ENCODE results near the gene ZRANB3. TPM values are rescaled to one million over a fixed set of nuclear protein-coding genes. Genes with fewer than 3 reads are reported as not detected.
"Not testable (repeated sequence)": the region's sequence is repeated elsewhere in the genome, so short reads cannot be mapped to it uniquely, and the experiment has no call there.

Gene ZRANB3
- total and polyA plus RNA-seq, 2 donors from 2014 or later, result 3.6 to 6.4 TPM

GRCh38 chr2:135124924-135125886 lies 405.8 kb downstream of the ZRANB3 start:
- intact Hi-C loops (cut with DNase I), result no loop called here
- no peaks in the 10 kb centered on the region for H3K4me1 ChIP-seq (ENCODE audit: control insufficient read depth in 2 of 3, insufficient read depth in 2 of 3, low read depth in 1 of 3, low read length in 3 of 3)
- no peaks in the 10 kb centered on the region for H3K9me3 ChIP-seq (ENCODE audit: control insufficient read depth in 2 of 3, insufficient read depth in 1 of 3, low read length in 3 of 3)
- TF ChIP-seq CTCF (IDR thresholded peaks at IDR 0.05; ENCODE audit: borderline replicate concordance, extremely low read depth, insufficient read depth), result no peak
- DNase-seq (no peak), FAIRE-seq (no peak)
- H3K9ac ChIP-seq (ENCODE audit: low read length in 3 of 3), result no peak overlapping the region
- no peak overlapping the region for H3K4me3 ChIP-seq (ENCODE audit: low read length in 3 of 3)
- H3K27ac ChIP-seq (ENCODE audit: low read depth in 2 of 2, low read length in 2 of 2), result no peak overlapping the region
- no peaks in the 10 kb centered on the region for H3K27me3 ChIP-seq (ENCODE audit: control insufficient read depth, insufficient read depth, low read length)
- peaks cover 3 to 32% (median 14%) of the 10 kb centered on the region in 3 donors for H3K36me3 ChIP-seq (ENCODE audit: control insufficient read depth in 2 of 3, insufficient read depth in 3 of 3, low read length in 3 of 3)

GRCh38 chr2:135121658-135122039 lies 409.4 kb downstream of the ZRANB3 start:
- H3K27ac ChIP-seq (ENCODE audit: low read depth in 2 of 2, low read length in 2 of 2); H3K4me3 ChIP-seq (ENCODE audit: low read length in 3 of 3); H3K27me3 ChIP-seq (ENCODE audit: control insufficient read depth, insufficient read depth, low read length); intact Hi-C loops (cut with DNase I); H3K9ac ChIP-seq (ENCODE audit: low read length in 3 of 3); H3K9me3 ChIP-seq (ENCODE audit: control insufficient read depth in 2 of 3, insufficient read depth in 1 of 3, low read length in 3 of 3); DNase-seq; FAIRE-seq; H3K4me1 ChIP-seq (ENCODE audit: control insufficient read depth in 2 of 3, insufficient read depth in 2 of 3, low read depth in 1 of 3, low read length in 3 of 3): not testable (repeated sequence)
- H3K36me3 ChIP-seq (ENCODE audit: control insufficient read depth in 2 of 3, insufficient read depth in 3 of 3, low read length in 3 of 3), result peaks cover 3 to 15% (median 12%) of the 10 kb centered on the region in 3 donors

- Histone ChIP-seq H3K9ac (ENCODE audit: low read length in 3 of 3) (no peak overlapping the region), H3K27ac (ENCODE audit: low read depth in 2 of 2, low read length in 2 of 2) (no peak overlapping the region), H3K4me3 (ENCODE audit: low read length in 3 of 3) (no peak overlapping the region), H3K9me3 (ENCODE audit: control insufficient read depth in 2 of 3, insufficient read depth in 1 of 3, low read length in 3 of 3) (no peaks in the 10 kb centered on the region), H3K4me1 (ENCODE audit: control insufficient read depth in 2 of 3, insufficient read depth in 2 of 3, low read depth in 1 of 3, low read length in 3 of 3) (no peaks in the 10 kb centered on the region), H3K27me3 (ENCODE audit: control insufficient read depth, insufficient read depth, low read length) (no peaks in the 10 kb centered on the region), H3K36me3 (ENCODE audit: control insufficient read depth in 2 of 3, insufficient read depth in 3 of 3, low read length in 3 of 3) (peaks cover 0 to 11% (median 9%) of the 10 kb centered on the region in 3 donors)
- DNase-seq (peak in 2 of 5 donors; percentile 3 to 24), FAIRE-seq (peak; percentile 8)
- intact Hi-C loops (cut with DNase I), result no loop called here
- TF ChIP-seq CTCF (IDR thresholded peaks at IDR 0.05; ENCODE audit: borderline replicate concordance, extremely low read depth, insufficient read depth), result no peak
Observed at GRCh38 chr2:135121016-135121657, 409.9 kb downstream of the ZRANB3 start.

GRCh38 chr2:135119582-135119981 lies 411.4 kb downstream of the ZRANB3 start:
- no peak overlapping the region for H3K9ac ChIP-seq (ENCODE audit: low read length in 3 of 3)
- DNase-seq, result no peak
- H3K27ac ChIP-seq (ENCODE audit: low read depth in 2 of 2, low read length in 2 of 2), result no peak overlapping the region
- H3K9me3 ChIP-seq (ENCODE audit: control insufficient read depth in 2 of 3, insufficient read depth in 1 of 3, low read length in 3 of 3), result no peaks in the 10 kb centered on the region
- no peaks in the 10 kb centered on the region for H3K27me3 ChIP-seq (ENCODE audit: control insufficient read depth, insufficient read depth, low read length)
- intact Hi-C loops (cut with DNase I), result no loop called here
- H3K4me1 ChIP-seq (ENCODE audit: control insufficient read depth in 2 of 3, insufficient read depth in 2 of 3, low read depth in 1 of 3, low read length in 3 of 3), result no peaks in the 10 kb centered on the region
- H3K4me3 ChIP-seq (ENCODE audit: low read length in 3 of 3), result no peak overlapping the region
- FAIRE-seq, result no peak
- TF ChIP-seq CTCF (IDR thresholded peaks at IDR 0.05; ENCODE audit: borderline replicate concordance, extremely low read depth, insufficient read depth), result no peak
- H3K36me3 ChIP-seq (ENCODE audit: control insufficient read depth in 2 of 3, insufficient read depth in 3 of 3, low read length in 3 of 3), result peaks cover 0 to 4% (median 0%) of the 10 kb centered on the region in 3 donors
